Trophoblast cell (in vitro differentiated cells and primary cell): ENCODE data around the gene KRTAP9-7.

Experiments used
- DNase-seq, 2 donors: peaks; one replicate each; pipeline ENCODE4 v3.0.0-alpha.2; 2016
- H2AFZ ChIP-seq: 2 replicates; pipeline ENCODE4 v1.6.1; 2013; ENCODE audit warnings: low read length, moderate library complexity, mild to moderate bottlenecking; ENCODE audit not compliant: insufficient read depth, poor library complexity
- H2AK5ac ChIP-seq: 2 replicates; pipeline ENCODE4 v1.6.1; 2013; ENCODE audit warnings: mild to moderate bottlenecking, low read length
- H2BK120ac ChIP-seq: 2 replicates; pipeline ENCODE4 v1.6.1; 2013; ENCODE audit warnings: low read length, mild to moderate bottlenecking, moderate library complexity; ENCODE audit not compliant: insufficient read depth, poor library complexity
- H2BK12ac ChIP-seq: 2 replicates; pipeline ENCODE4 v1.6.1; 2013; ENCODE audit warnings: mild to moderate bottlenecking, low read length, moderate library complexity
- H2BK5ac ChIP-seq: 2 replicates; pipeline ENCODE4 v1.6.1; 2013; ENCODE audit warnings: low read length, low read depth, moderate library complexity, mild to moderate bottlenecking; ENCODE audit not compliant: poor library complexity
- H3K14ac ChIP-seq: 2 replicates; pipeline ENCODE4 v1.6.1; 2013; ENCODE audit warnings: mild to moderate bottlenecking, low read length
- H3K18ac ChIP-seq: 2 replicates; pipeline ENCODE4 v1.6.1; 2013; ENCODE audit warnings: mild to moderate bottlenecking, low read length
- H3K23ac ChIP-seq: 2 replicates; pipeline ENCODE4 v1.6.1; 2013; ENCODE audit warnings: low read length
- H3K27ac ChIP-seq: 2 replicates; pipeline ENCODE4 v1.5.1; 2013; ENCODE audit warnings: low read depth, mild to moderate bottlenecking, inconsistent platforms, low read length, moderate library complexity
- H3K27me3 ChIP-seq: 2 replicates; pipeline ENCODE4 v1.6.1; 2013; ENCODE audit warnings: inconsistent platforms, mild to moderate bottlenecking, low read length, moderate library complexity; ENCODE audit not compliant: insufficient read depth
- H3K36me3 ChIP-seq, 2 experiments: 1 replicate in 1 of 2; 2 replicates in 1 of 2; pipeline ENCODE4 v1.6.1; 2013; ENCODE audit warnings: low read length in 2 of 2, mild to moderate bottlenecking in 2 of 2, moderate library complexity in 1 of 2; ENCODE audit not compliant: insufficient read depth in 2 of 2, control insufficient read depth in 1 of 2
- H3K4ac ChIP-seq: 2 replicates; pipeline ENCODE4 v1.6.1; 2013; ENCODE audit warnings: low read depth, mild to moderate bottlenecking, low read length, moderate library complexity
- H3K4me1 ChIP-seq, 2 experiments: 1 replicate in 1 of 2; 2 replicates in 1 of 2; pipeline ENCODE4 v1.6.1; 2013; ENCODE audit warnings: low read length in 2 of 2, mild to moderate bottlenecking in 2 of 2, moderate library complexity in 1 of 2; ENCODE audit not compliant: insufficient read depth in 2 of 2, control insufficient read depth in 1 of 2
- H3K4me2 ChIP-seq: 2 replicates; pipeline ENCODE4 v1.6.1; 2013; ENCODE audit warnings: inconsistent platforms, mild to moderate bottlenecking, low read length, moderate library complexity
- H3K4me3 ChIP-seq: 2 replicates; pipeline ENCODE4 v1.5.1; 2013; ENCODE audit warnings: mild to moderate bottlenecking, low read depth, low read length, inconsistent platforms
- H3K79me1 ChIP-seq: one replicate; pipeline ENCODE4 v1.6.1; 2013; ENCODE audit warnings: low read length
- H3K79me2 ChIP-seq: 2 replicates; pipeline ENCODE4 v1.6.1; 2013; ENCODE audit warnings: low read length, mild to moderate bottlenecking; ENCODE audit not compliant: control insufficient read depth, insufficient read depth, poor library complexity
- H3K9ac ChIP-seq: 2 replicates; pipeline ENCODE4 v1.6.1; 2013; ENCODE audit warnings: mild to moderate bottlenecking, low read length
- H3K9me3 ChIP-seq: 2 replicates; pipeline ENCODE4 v1.6.1; 2013; ENCODE audit warnings: low read depth, mild to moderate bottlenecking, control low read depth, inconsistent platforms, low read length; ENCODE audit not compliant: insufficient read depth
- H4K12ac ChIP-seq: 2 replicates; pipeline ENCODE4 v1.6.1; 2013; ENCODE audit warnings: low read depth, mild to moderate bottlenecking, low read length, moderate library complexity
- H4K8ac ChIP-seq: 2 replicates; pipeline ENCODE4 v1.6.1; 2013; ENCODE audit warnings: low read depth, mild to moderate bottlenecking, low read length, moderate library complexity
- H4K91ac ChIP-seq: one replicate; pipeline ENCODE4 v1.6.1; 2013; ENCODE audit warnings: low read depth, mild to moderate bottlenecking, low read length, moderate library complexity
- WGBS: extraction: QIAGEN DNeasy Blood & Tissue Kit; methylation state at CpG from one replicate; pipeline ENCODE4 v1.1.7; 2013; ENCODE audit warnings: missing lambda C conversion rate; ENCODE audit not compliant: insufficient read length, insufficient coverage; ENCODE audit errors: extremely low coverage; 5-methylcytosine and 5-hydroxymethylcytosine counted together

Gene KRTAP9-7

GRCh38 chr17:41287050-41287449 lies 11.6 kb downstream of the KRTAP9-7 start:
- no peaks in the 10 kb centered on the region for H3K9me3 ChIP-seq
- H3K4me2 ChIP-seq, result no peak overlapping the region
- no peak overlapping the region for H4K12ac ChIP-seq
- no peak overlapping the region for H3K9ac ChIP-seq
- H3K18ac ChIP-seq, result no peak overlapping the region
- no peak overlapping the region for H2AFZ ChIP-seq
- no peak overlapping the region for H2BK12ac ChIP-seq
- WGBS, result no CpG with 5 or more reads among the region's 3 CpGs
- H3K79me2 ChIP-seq, result no peaks in the 10 kb centered on the region
- no peak overlapping the region for H4K8ac ChIP-seq
- H2BK5ac ChIP-seq, result no peak overlapping the region
- H2AK5ac ChIP-seq, result no peak overlapping the region
- H3K4ac ChIP-seq, result no peak overlapping the region
- H2BK120ac ChIP-seq, result no peak overlapping the region
- peaks cover 3% of the 10 kb centered on the region in 2 experiments for H3K4me1 ChIP-seq
- no peak for DNase-seq
- no peak overlapping the region for H3K27ac ChIP-seq
- H3K23ac ChIP-seq, result no peak overlapping the region
- no peak overlapping the region for H3K4me3 ChIP-seq
- no peak overlapping the region for H4K91ac ChIP-seq
- H3K36me3 ChIP-seq, result no peaks in the 10 kb centered on the region
- H3K14ac ChIP-seq, result no peak overlapping the region
- H3K27me3 ChIP-seq, result no peaks in the 10 kb centered on the region
- peaks cover 6% of the 10 kb centered on the region for H3K79me1 ChIP-seq

DNA sequence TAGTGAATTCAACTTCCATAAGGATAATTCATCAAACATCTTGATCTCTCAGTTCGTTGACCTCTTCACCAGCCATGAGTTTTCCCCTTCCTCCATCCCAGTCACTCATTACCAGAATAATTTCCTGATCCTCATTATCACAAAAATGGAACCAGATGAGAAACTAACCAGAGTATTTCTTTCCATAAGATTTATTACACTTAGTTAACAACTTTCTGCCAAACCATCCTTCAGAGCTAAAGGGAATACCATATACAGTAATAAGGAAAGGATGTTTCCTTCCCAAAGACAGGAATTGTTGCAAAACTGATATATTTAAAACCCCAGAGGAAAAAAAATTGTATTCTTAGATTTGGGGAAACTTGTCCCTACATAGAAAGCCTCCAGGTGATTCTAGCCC lies 18.5 kb downstream of the KRTAP9-7 start:
- Histone ChIP-seq H3K79me1 (no peaks in the 10 kb centered on the region), H3K9me3 (peaks cover 5% of the 10 kb centered on the region), H4K12ac (no peak overlapping the region), H3K4ac (no peak overlapping the region), H3K4me2 (no peak overlapping the region), H3K9ac (no peak overlapping the region), H3K23ac (no peak overlapping the region), H3K27me3 (no peaks in the 10 kb centered on the region), H3K18ac (no peak overlapping the region), H3K4me1 (no peaks in the 10 kb centered on the region), H3K14ac (no peak overlapping the region), H3K4me3 (no peak overlapping the region), H2BK5ac (no peak overlapping the region), H2AFZ (no peak overlapping the region), H4K91ac (no peak overlapping the region), H2BK12ac (no peak overlapping the region), H3K79me2 (no peaks in the 10 kb centered on the region), H3K27ac (no peak overlapping the region), H4K8ac (no peak overlapping the region), H3K36me3 (no peaks in the 10 kb centered on the region), H2AK5ac (no peak overlapping the region), H2BK120ac (no peak overlapping the region)
- WGBS, result no CpG with 5 or more reads among the region's 1 CpG
- DNase-seq, result no peak

GRCh38 chr17:41296846-41297245 lies 21.3 kb downstream of the KRTAP9-7 start:
- H3K79me1 ChIP-seq, result no peaks in the 10 kb centered on the region
- H3K4ac ChIP-seq, result no peak overlapping the region
- no peak overlapping the region for H2AK5ac ChIP-seq
- peaks cover 5% of the 10 kb centered on the region for H3K9me3 ChIP-seq
- no peak overlapping the region for H3K9ac ChIP-seq
- H4K91ac ChIP-seq, result no peak overlapping the region
- H3K4me1 ChIP-seq, result no peaks in the 10 kb centered on the region
- no peak overlapping the region for H2BK12ac ChIP-seq
- no peaks in the 10 kb centered on the region for H3K36me3 ChIP-seq
- no peak overlapping the region for H3K18ac ChIP-seq
- no peak overlapping the region for H3K14ac ChIP-seq
- DNase-seq, result no peak
- H2BK120ac ChIP-seq, result no peak overlapping the region
- no peak overlapping the region for H4K12ac ChIP-seq
- H3K27ac ChIP-seq, result no peak overlapping the region
- no peak overlapping the region for H3K4me2 ChIP-seq
- no CpG with 5 or more reads among the region's 1 CpG for WGBS
- no peaks in the 10 kb centered on the region for H3K79me2 ChIP-seq
- no peak overlapping the region for H4K8ac ChIP-seq
- no peak overlapping the region for H3K4me3 ChIP-seq
- no peak overlapping the region for H2AFZ ChIP-seq
- H3K27me3 ChIP-seq, result no peaks in the 10 kb centered on the region
- H3K23ac ChIP-seq, result no peak overlapping the region
- no peak overlapping the region for H2BK5ac ChIP-seq

- no CpG with 5 or more reads among the region's 20 CpGs for WGBS
- Histone ChIP-seq H4K8ac (no peak overlapping the region), H3K4ac (no peak overlapping the region), H3K4me3 (no peak overlapping the region), H3K14ac (no peak overlapping the region), H2BK5ac (no peak overlapping the region), H3K9me3 (peaks cover 8% of the 10 kb centered on the region), H3K27ac (no peak overlapping the region), H3K36me3 (no peaks in the 10 kb centered on the region), H3K4me1 (no peaks in the 10 kb centered on the region), H4K91ac (no peak overlapping the region), H3K79me2 (no peaks in the 10 kb centered on the region), H3K9ac (no peak overlapping the region), H3K79me1 (no peaks in the 10 kb centered on the region), H2BK12ac (no peak overlapping the region), H4K12ac (no peak overlapping the region), H3K4me2 (no peak overlapping the region), H2BK120ac (no peak overlapping the region), H3K23ac (no peak overlapping the region), H3K27me3 (no peaks in the 10 kb centered on the region), H2AK5ac (no peak overlapping the region), H2AFZ (no peak overlapping the region), H3K18ac (no peak overlapping the region)
- no peak for DNase-seq
Observed at GRCh38 chr17:41298458-41299135, 23.1 kb downstream of the KRTAP9-7 start.
